Activated CD4-positive, alpha-beta T cell treated with anti-CD3 and anti-CD28 coated beads, Interleukin-2, amount 50 U/mL, for 4 hours (primary cell): Measurements from ENCODE around the gene SNX9.
"Not testable (repeated sequence)": the region's sequence is repeated elsewhere in the genome, so short reads cannot be mapped to it uniquely, and the experiment has no call there.

Experiments
- DNase-seq, 2 experiments: peaks; one replicate each; pipeline ENCODE4 v3.0.0-alpha.2; 2020

SNX9 gene

GRCh38 chr6:157892363-157892877 is 69.4 kb downstream of the SNX9 start:
- no peak for DNase-seq

- peak; percentile 34 to 35 for DNase-seq
Measured at GRCh38 chr6:157893238-157893637, 70.2 kb downstream of the SNX9 start.

DNA sequence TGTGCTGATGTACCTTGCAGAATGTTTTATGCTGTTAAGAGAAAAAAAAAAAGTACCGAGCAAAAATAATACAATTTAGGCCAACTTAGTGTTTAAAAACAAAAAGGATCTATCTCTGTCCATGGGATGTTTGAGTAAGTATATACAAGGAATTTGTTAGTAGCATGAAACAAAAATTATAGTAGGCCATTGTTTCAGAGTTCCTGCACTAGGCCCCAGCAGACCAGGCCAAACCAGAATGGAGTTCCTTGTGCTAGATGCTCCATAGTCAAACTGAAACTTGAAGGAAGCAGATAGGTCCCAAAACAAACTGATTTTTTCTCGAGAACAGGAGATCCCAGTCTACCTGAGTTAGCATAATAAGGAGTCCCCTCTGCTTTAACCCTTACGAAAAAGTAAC is 72.5 kb downstream of the SNX9 start:
- DNase-seq, result no peak

DNA sequence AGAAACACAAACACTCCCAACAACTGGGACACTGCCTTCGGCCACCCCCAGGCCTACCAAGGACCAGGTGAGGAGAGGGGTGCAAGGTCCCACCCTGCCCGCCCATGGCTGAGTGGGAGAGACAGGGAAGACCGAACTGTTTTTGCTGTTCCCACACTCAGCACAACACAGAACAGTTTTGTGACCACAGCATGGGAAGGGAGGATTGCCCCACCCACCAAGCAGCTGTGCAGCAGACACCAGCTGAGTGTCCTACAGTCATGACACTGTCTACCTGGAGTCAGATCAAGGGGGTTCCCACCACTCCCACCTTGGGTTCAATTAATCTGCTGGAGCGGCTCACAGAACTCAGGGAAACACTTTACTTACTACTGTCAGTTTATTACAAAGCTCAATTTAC is 73.9 kb downstream of the SNX9 start:
- no peak for DNase-seq

DNA sequence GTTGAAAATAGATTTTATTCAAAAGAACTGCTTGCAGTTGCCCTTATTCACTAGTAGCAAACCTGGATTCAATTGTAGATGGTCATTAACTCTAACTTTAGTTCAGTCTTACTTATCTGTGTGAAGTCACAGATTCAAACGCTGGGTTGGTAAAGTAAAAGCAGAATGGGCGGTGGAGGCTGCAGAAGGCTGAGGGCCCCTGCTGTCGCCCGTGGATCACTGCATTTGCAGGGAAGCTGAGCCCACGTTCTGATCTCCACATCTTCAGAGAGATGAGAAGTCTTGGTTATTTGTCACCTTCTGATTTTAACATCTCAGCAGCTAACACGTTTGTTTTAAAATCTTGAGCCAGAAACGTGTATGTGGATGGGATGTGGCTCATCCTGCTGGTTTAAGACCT is 75.1 kb downstream of the SNX9 start:
- DNase-seq, result no peak

DNA sequence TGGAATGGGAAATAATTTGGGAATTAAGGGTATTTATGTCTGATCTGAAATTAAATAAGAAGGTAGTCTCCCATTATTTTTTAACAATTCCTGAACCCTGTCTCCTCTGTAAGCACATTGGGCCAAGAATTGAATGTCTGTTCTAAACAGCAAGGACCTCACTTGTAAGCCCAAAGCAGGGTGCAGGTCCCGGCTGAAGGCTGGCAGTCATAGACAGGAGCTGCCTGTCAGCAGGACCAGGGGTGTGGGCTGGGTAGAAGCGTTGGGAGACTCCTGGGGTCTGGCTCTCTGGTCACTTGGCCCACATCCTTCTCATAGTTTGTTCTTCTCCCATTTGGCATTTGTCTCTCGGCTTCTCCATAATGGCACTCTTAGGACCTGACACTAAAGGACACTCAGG is 75.6 kb downstream of the SNX9 start:
- DNase-seq, result no peak

GRCh38 chr6:157900262-157900661 is 77.2 kb downstream of the SNX9 start:
- not testable (repeated sequence) for DNase-seq

DNA sequence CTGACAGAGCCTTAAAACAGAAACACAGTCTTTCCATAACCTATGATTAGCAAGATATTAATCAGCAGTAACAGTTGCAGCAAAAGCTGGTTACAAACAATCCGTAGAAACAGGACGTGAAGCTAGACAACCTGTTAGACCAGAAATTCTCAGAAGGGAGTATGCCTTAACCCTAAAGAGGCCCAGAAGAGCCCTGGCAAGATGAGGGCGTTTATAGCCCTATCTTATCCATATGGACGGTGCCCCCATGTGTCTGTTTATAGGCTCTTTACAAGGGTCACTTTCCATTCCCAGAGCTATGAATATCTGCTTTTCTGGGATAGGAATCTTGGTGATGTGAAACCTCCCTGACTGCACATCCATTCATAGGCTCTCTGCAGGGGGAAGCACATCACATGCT is 77.7 kb downstream of the SNX9 start:
- not testable (repeated sequence) for DNase-seq

GRCh38 chr6:157904999-157905398 is 82.0 kb downstream of the SNX9 start:
- DNase-seq, result no peak

DNA sequence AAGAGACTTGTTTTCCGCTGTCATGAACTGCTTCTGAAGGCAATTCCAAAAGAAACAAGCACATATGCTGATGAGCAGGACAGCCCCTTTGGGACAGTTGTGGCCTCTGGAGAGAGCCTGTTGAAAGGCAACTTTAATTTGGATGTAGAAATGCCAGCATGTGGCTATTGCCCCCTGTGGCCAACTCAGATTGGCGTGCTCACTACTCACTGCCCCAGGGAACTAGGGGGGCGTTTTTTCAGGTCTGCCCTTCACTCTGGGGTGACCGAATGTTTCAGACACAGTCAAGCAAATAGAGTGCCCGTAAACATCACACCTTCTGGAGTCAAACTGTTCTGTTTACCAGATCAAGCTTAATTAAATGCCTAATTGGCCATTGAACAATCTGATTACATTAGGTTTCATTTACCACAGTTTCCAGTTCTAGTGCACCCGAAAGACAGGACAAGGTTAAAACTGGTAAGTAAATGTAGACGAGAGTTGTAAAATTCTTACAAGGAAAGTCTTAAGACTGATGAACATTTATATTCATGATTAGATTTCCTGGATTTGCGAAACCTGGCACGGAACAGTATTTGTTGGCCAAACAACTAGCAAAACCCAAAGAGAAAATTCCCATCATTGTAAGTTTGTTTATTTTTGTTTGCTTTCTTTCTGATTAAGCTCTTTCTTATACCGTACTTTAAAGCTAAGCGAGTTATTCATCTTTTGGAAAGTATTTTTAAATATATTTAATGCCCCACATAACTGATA is 82.7 kb downstream of the SNX9 start:
- DNase-seq, result no peak

DNA sequence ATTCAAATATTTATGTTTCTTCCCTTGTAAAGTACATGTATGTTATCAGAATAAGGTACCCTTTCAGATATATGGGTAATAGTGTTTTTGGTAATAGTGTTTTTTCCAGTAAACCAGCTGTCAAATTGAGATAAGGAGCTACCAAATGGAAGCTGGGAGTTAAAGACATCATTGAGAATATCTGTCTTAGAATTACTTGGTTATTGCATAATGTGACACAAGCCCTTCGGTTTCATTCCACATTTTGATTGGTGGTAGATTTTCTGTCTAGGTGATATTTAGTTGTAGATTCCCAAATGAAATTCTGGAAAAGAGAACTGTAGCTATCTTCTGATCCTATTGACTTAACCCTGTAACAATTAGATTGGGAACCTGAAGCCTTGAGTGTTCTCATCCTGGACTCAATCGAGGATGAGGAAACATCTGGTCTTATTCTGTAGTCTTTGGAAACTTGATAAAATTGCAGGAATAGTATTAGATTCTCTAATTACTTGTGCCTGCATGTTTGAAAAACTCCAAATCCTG is 83.6 kb downstream of the SNX9 start:
- no peak for DNase-seq

DNA sequence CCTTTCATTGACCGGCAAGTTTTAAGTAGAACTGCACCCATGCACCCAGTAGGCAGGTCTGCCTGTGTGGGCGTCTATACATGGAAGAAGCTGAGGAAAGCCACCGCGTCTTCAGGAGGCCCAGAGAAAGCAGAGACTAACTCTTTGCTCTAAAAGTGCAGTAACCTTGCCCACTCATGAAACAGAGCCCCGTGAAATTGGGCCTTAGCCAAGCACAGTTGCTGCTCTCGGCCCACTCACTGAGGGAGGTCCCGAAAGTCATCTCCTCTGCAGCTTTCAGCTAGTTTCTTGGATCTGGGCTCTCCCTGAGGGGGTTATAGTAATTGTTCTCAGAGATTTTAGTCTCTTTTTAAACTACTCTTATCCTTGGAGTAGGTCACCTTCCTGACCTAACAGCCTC is 84.6 kb downstream of the SNX9 start:
- no peak for DNase-seq

- DNase-seq, result no peak
Measured at GRCh38 chr6:157908369-157909281, 85.6 kb downstream of the SNX9 start.

DNA sequence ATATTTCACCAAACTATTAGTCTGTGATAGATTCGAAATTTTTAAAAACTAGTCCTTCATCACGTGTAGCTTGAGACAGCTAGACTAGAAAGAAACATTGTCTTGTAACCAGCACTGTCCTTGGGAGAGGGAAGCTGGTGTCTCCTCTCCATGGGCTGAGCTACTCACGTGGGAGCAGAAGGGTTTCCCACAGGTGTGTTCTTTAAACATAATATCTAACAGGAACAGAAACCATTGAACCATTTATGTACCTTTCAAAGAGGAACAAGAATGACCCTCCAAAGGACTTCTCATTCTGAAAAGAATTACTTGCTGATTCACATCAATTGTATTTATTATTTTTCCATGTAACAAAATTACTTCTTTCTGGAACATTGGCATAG is 86.2 kb downstream of the SNX9 start:
- DNase-seq, result no peak

GRCh38 chr6:157911278-157911677 is 88.2 kb downstream of the SNX9 start:
- no peak for DNase-seq

GRCh38 chr6:157911786-157912185 is 88.7 kb downstream of the SNX9 start:
- DNase-seq, result no peak

DNA sequence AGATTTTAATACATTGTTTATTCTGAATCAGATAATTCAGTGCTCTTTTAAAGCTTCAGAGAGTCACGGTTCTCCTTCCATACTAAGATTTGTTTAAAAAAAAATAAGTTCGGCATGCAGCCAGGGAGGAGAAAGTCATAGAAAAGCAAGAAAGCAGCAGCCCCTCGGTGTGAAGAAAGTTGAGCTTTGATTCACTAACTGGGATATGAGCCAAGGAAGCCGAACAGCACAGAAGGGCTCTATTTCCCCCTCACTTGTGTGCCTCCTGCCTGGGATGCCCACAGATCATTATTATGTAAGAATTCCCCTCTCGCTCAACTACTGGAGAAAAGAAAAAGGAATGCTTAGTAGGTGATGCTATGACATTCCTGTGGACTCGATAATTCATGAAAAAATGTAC is 89.3 kb downstream of the SNX9 start:
- DNase-seq, result no peak

DNA sequence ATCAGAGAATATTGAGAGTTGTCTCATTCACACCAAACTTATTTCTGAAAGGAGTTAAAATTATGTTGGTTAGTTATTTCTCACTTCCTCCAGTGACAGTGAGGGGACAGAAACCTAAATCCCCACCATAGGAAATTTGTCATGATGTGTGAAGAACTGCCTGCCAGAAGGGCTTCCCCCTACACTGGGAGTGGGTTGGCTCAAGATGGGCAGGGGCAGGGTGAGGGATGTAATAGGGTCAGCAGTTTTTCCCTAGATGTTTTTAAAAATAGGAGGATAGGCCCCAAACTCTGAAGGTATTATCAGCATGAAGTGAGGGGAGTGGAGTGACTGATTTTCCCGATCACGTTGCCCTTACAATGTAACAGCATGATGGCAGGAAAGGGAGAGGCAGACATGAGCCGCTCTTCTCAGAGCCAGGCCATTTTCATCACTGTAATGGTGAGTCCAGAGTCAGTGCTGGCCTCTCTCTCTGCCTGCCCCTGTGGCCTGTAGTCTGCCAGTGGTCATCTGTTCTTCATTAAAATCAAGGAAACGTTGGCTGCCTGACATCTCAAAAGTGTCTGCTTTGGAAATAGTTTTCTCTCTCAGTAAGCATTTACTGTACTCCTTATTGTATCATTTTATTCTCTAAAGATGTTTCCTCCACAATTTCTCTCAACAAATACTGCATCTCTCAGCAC is 98.8 kb downstream of the SNX9 start:
- no peak for DNase-seq

DNA sequence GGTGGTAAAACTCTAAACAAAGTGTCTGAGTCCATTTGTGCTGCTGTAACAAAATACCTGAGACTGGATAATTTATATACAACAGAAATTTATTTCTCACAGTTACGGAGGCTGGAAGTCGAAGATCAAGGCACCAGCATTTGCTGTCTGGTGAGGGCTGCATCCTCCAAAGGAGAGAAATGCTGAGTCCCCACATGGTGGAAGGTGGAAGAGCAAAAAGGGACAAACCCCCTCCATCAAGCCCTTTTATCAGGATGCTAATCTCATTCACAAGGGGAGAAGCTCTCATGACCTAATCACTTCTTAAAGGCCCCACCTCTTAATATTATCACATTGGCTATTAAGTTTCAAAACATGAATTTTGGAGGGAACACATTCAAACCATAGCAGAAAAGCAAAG is 102.7 kb downstream of the SNX9 start:
- DNase-seq, result no peak

DNA sequence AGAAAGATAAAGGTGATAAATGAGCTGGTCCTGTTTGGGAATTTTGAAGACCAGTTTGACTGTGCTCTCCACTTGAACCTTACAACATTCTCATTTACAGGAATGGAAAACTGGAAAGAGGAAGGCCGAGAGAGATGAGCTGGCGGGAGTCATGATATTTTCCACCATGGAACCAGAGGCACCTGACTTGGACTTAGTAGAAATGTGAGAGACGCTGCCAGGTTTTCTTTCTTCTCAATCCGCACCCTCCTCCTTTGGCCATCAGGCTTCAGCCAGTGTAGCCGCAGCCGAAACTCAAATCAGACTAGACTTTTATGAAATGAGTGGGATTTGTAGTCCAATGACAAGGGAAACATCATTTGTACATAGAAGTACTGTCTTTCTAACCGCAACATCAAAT is 104.0 kb downstream of the SNX9 start:
- DNase-seq, result no peak

GRCh38 chr6:157928428-157928827 is 105.4 kb downstream of the SNX9 start:
- no peak for DNase-seq

GRCh38 chr6:157929076-157929475 is 106.0 kb downstream of the SNX9 start:
- no peak for DNase-seq

GRCh38 chr6:157929765-157930319 is 106.8 kb downstream of the SNX9 start:
- DNase-seq, result no peak
